Bronchial epithelial cell (primary cell): Measurements from ENCODE around the gene NSL1. TPM values are rescaled to one million over a fixed set of nuclear protein-coding genes. Genes with fewer than 3 reads are reported as not detected.

Experiments
- DNase-seq: peaks from one replicate; pipeline ENCODE4 v3.0.0-alpha.2; 2010; ENCODE audit warnings: low read depth
- FAIRE-seq: peaks from 2 replicates; lab custom pipeline; 2011; peaks lifted over from hg19 to GRCh38; lab: Jason Lieb, UNC
- H3K27me3 ChIP-seq: 2 replicates; pipeline ENCODE4 v1.5.1; 2011; ENCODE audit warnings: low read length; ENCODE audit not compliant: control insufficient read depth, insufficient read depth
- H3K36me3 ChIP-seq: 2 replicates; pipeline ENCODE4 v1.5.1; 2011; ENCODE audit warnings: low read length; ENCODE audit not compliant: control insufficient read depth, insufficient read depth
- H3K4me3 ChIP-seq: 2 replicates; pipeline ENCODE4 v1.5.1; 2011; ENCODE audit warnings: mild to moderate bottlenecking, low read depth, low read length, control low read depth
- CTCF ChIP-seq: IDR thresholded peaks from 2 replicates; pipeline ENCODE4 v1.5.1; 2011; ENCODE audit warnings: mild to moderate bottlenecking, moderate library complexity, low read length, control low read depth, inconsistent platforms; ENCODE audit not compliant: insufficient read depth, severe bottlenecking
- total RNA-seq: library from RNA; depleted of rRNA; stranded (reverse); fragments of >200 nt; gene quantifications from 2 replicates; pipeline ENCODE4 v1.2.1, GENCODE V29; 2014

Gene NSL1
- total RNA-seq, 1 donor from 2014 or later, result 11.3 TPM

GRCh38 chr1:212762234-212762633 is 29.3 kb downstream of the NSL1 start:
- FAIRE-seq (no peak), DNase-seq (no peak)
- no peak for TF ChIP-seq CTCF
- H3K4me3 ChIP-seq, result no peak overlapping the region
- no peaks in the 10 kb centered on the region for H3K36me3 ChIP-seq
- H3K27me3 ChIP-seq, result no peaks in the 10 kb centered on the region

DNA sequence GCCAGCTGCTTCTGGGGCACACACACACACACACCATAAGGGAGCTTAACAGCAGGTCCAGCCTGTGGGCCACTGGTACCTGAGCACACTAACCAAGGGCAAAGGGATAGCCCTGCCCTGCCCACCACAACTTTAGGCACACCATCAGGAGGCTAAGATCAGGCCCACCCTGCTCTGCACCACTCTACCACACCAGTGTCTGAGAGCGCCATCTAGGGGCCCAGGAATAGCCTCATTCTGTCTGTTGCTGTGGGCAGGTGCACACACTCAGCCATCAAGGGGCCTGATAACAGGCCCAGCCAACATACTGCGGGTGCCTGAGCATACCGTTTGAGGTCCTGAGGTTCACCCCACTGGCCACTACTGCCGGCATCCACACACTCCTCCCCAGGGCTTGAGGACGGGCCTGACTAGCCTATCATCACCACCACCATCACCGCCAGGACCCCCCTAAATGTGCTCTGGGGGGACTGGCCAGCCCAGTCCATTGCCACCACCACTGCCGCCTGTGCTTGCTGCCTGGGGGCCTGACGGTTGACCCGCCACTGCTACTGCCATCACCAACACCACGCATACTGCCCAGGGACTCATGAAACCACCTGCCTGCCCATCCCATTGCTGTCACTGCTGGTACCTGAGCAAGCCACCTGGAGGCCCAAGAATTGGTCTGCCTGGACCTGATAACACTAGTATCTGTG is 31.3 kb downstream of the NSL1 start:
- H3K27me3 ChIP-seq, result no peaks in the 10 kb centered on the region
- peak; percentile 61 for TF ChIP-seq CTCF
- DNase-seq (no peak), FAIRE-seq (no peak)
- no peak overlapping the region for H3K4me3 ChIP-seq
- no peaks in the 10 kb centered on the region for H3K36me3 ChIP-seq

GRCh38 chr1:212759683-212760082 is 31.9 kb downstream of the NSL1 start:
- no peak overlapping the region for H3K4me3 ChIP-seq
- DNase-seq, result no peak
- FAIRE-seq, result no peak
- H3K36me3 ChIP-seq, result no peaks in the 10 kb centered on the region
- no peak for TF ChIP-seq CTCF
- no peaks in the 10 kb centered on the region for H3K27me3 ChIP-seq

GRCh38 chr1:212754680-212755079 is 36.9 kb downstream of the NSL1 start:
- no peaks in the 10 kb centered on the region for H3K36me3 ChIP-seq
- no peak for TF ChIP-seq CTCF
- H3K27me3 ChIP-seq, result no peaks in the 10 kb centered on the region
- DNase-seq (no peak), FAIRE-seq (no peak)
- H3K4me3 ChIP-seq, result no peak overlapping the region

DNA sequence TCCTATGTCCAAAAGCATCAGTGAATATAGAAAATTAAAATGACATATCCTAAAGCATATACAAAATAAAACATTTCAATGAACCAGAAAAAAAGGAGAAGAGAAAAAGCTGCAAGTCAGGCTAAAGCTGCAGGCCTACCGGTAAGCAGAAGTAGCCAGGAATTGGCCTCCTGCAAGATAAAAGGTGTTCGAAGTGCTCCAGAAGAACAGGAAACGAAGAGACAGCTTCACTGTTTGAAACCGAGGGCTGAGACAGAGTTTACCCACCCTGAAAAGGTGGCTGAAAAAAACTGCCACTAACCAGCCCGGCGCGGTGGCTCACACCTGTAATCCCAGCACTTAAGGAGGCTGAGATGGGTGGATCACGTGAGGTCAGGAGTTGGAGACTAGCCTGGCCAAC is 37.4 kb downstream of the NSL1 start:
- TF ChIP-seq CTCF, result no peak
- H3K36me3 ChIP-seq, result no peaks in the 10 kb centered on the region
- FAIRE-seq, result no peak

GRCh38 chr1:212753749-212754148 is 37.8 kb downstream of the NSL1 start:
- no peaks in the 10 kb centered on the region for H3K36me3 ChIP-seq
- no peaks in the 10 kb centered on the region for H3K27me3 ChIP-seq
- no peak overlapping the region for H3K4me3 ChIP-seq
- no peak for FAIRE-seq
- no peak for DNase-seq
- no peak for TF ChIP-seq CTCF

More for the DNA sequence above, 37.4 kb downstream of the NSL1 start:
- no peak for DNase-seq
- H3K4me3 ChIP-seq, result no peak overlapping the region
- H3K27me3 ChIP-seq, result no peaks in the 10 kb centered on the region
